OCI-M1 (cell line): ENCODE measurements around the gene AQP12A.

ENCODE experiments used
- DNase-seq: peaks from one replicate; lab custom pipeline; 2025; lab: John Stamatoyannopoulos, UW

Gene AQP12A

DNA sequence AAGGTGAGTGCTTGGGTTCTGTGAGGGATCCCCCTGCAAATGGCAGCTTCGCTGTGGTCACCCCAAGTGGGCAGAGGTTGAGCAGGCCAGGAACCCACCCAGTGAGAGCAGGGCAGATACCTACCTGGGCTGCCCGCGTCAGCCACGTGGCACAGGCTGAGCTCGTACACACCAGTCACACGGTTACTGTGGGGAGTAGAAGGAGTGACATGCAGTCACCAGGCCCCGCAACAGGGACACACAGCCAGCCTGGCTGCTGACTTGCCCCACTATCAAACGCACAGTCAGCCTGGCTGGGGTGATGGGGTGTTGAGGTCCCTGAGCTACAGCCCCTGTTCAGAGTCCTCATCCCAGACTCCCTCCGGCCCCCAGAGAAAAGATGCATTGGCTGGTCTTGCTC, 32.2 kb downstream of the AQP12A start:
- DNase-seq: no peak

DNA sequence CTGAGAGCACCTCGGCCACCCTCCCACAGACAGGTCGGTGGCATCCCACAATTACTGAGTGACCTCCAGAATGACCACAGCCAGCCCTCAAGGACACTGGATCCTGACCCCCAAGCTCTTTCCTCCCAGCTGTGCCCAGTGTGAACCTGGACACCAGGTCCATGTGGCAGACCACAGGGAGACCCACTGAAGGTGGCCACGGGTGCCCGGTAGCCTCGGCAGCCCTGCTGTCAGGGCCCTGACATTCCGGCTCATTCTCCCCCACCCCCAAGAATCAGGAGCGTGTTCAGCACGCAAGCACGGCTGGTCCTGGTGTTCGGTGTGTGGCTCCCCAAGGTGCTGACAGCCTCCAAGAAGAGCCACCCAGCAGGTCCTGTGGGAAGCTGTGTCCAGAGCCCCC, 32.8 kb downstream of the AQP12A start:
- DNase-seq: no peak

DNA sequence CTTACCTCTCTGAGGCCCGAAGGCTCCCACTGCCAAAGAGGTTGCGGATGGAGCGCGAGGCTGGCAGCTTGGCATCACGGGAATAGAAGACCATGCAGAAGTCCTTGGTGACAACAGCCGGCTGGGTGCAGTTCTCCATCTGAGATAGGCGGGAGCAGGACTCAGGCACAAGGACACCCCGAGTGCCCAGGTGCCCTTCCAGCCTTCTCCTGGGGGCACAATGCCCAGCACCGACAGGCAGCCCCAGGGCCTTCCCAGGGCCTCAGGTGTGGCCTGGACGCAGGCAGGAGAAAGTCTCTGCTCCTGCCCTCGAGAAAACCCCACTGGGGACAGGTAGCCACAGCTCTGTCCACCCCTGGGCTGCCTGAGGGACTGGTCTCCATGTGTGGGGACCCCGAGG, 33.6 kb downstream of the AQP12A start:
- DNase-seq: no peak

DNA sequence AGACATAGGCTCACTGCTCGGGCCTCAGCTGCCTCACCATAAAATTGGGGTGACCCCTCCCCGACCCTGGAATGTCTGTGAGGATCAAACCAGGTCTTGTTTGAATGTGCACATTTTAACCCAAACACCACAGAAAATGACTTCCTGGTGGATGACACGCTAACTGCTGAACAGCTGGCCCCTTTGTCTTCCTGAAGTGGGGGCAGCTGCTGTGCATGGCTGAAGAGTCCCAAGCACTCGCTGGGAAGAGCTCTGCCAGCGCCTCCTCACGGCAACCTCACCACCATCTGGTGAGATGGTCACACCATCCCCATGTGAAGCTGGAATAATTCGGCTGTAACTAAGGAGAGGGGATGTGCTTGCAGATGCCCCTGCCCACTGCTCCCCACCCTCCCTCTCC, 34.0 kb downstream of the AQP12A start:
- no peak for DNase-seq

DNA sequence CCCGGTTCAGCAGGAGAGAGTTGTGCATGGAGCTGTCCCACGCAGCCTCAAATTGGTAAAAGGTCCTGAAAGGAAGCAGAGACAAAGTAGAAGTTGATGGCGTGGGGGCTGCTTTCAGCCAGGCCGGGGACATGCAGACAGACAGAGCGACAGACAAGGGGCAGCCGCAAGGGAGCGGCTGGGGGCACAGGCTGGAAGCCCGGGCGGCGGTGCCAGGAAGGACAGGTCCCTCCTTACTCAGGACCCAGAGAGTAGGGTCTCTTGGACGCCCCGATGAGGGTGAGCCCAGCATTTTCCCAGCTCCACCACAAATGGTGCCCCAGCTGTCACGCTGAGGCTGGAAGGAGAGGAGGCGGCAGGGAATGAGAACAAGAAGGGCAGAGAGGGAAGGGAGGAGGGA, 35.2 kb downstream of the AQP12A start:
- no peak for DNase-seq

DNA sequence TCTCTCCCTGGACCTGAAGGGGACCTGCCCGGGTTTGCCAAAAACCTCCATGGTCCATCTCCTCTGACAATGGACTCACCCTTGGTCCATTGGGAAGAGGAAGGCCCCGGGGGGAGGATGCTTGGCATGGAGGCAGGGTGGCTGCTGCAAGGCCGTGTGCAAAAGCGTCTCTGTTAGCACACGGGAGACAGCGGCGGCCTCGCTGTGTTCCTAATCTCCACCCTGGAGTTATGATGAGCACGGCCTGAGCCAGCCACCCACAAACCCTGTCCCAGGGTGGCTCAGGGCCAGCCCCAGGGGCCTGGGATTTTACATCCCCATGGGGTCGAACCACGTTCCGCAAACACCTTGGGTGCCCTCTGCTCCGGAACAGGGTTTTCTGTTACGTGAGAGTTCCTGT, 35.8 kb downstream of the AQP12A start:
- no peak for DNase-seq

DNA sequence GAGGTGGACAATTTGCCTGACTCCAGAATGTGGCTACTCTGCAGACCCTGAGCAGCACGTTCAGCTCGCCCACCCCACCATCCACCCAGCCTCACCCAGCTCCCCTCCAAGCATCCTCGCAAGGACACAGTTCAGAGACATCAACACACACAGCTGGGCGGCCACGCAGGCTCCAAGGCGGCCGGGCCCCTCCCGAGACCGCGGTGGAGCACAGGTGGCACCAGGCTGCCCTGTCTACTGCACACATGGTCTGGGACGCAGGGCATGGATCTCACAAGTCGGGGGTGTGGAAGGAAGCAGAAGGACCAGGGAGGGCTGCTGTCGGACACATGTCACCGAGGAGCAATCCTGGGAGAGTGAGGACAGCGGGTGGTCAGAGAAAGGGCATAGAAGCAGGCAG, 36.2 kb downstream of the AQP12A start:
- no peak for DNase-seq

DNA sequence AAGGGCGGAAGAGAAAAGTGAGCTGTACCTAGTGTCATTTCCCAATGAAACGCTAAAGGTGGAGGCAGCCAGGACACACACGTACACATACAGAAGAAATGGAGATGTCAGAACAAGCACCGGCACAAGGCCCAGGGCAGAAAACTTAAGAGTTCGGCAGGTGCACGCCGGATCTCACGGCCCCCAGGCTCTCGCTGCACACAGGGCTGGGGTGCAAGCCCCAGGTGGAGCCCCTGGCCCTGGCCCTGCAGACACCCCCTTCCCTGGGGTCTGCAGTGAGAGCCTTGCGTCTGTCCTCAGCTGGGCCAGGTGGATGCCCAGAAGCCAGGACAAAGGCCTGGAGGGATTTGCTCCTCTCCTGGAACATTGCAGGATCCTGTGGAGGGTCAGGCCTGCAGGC, 36.7 kb downstream of the AQP12A start:
- DNase-seq: no peak

DNA sequence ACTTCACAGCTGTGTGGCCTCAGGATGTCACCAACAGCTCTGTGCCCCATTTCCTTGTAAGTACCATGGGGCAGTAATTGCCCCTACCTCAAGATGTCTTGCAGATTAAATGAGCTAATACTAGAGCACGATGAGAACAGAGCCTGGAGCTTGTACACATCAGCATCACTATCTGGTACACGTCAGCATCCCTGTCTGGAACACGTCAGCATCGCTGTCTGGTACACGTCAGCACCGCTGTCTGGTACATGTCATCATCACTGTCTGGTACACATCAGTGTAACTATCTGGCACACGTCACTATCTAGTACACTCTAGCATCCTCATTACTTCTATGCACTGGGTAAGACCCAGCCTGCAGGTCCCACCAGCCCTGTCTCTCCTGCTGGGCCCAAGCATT, 37.2 kb downstream of the AQP12A start:
- DNase-seq: no peak

DNA sequence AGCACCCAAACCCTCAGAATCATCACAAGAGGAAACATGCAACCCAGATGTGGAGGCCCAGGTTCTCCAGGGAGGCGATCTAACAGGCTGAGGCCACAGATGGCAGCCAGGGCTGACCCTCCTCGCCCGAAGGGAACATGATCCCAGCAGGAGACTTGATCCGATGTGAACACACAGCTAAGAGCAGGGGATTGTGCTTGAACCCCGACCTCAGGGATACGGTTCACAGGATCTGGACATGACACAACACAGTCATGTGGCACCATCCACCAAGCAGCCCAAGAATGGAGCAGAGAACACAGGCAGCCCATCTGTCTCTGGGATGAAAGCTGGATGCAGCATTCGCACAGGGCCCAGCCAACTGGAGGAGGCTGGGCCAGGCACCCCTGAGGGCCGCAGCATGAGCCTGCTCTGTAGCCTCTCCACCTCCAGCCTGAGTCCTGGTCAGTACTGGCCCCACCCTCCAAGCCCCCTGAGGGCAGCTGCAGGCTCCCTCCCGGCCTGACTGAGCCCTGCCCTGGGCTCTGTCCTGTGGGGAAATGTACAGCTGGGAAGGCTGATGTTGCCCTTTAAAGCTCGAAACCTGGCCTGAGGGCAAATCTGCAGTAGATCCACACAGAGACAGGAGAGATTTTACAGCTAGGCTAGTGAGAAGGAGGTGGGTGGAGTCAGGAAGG, 39.0 kb downstream of the AQP12A start:
- no peak for DNase-seq

DNA sequence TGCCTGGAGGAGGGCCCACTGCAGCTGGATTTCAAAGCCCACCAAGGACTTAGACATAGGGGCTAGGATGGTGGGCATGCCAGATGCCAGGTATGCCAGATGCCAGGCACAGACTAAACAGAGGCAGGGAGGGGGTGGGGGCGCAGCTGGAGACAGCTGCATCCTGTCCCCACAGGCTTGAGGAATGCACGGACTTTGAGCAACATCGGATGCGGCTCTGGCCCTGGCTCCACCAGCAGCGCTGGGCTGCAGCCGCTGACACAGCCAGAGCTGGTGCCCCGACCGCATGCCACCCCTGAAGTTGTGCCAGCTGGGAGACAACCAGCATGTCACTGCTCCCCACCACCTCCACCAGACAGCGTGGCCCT, 39.5 kb downstream of the AQP12A start:
- no peak for DNase-seq

DNA sequence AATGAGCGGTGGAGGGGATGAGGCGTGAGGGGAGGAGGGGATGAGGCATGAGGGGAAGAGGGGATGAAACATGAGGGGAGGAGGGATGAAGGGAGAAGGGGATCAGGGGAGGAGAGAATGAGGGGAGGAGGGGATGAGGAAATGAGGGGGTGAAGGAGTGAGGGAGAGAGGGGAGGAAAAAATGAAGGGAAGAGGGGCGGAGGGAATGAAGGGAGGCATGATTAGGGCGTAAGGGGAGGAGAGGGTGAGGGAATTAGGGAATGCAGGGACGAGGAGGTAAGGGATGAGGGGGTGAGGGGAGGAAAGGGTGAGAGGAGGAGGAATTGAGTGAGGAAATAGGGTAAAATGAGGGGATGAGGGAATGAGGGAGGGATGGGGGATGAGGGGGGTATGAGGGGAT, 40.5 kb downstream of the AQP12A start:
- DNase-seq: no peak

DNA sequence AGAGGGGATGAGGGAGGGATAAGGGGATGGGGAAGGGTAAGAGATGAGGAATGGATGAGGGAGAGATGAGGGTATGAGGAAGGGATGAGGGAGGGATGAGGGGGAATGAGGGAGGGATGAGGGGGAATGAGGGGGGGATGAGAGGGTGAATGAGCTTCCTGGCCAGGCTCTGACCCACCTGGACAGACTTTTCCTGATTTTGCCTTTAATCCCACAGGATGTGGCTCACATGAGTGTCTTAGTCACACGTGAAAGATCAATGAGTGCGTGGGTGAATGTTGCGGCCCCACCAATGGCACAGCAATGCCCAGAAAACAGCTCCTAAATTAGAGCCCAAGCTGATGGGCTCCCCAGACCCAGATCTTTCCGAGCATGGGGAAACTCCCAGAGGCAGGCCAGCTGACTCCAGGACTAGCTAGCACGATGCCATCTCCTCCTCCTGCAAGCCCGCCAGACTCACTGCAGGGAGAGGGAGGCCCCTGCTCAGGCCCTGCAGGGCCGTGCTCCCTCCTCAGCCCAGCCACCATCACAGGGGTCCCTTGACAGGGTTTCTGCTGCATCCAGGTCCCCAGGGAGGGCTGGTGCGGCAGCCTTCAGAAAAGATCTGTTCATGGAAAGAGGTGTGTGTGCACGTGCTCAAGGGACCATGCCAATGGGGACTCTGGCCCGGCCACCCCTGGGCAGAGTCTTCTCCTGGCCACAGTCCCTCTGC, 41.4 kb downstream of the AQP12A start:
- DNase-seq: no peak

DNA sequence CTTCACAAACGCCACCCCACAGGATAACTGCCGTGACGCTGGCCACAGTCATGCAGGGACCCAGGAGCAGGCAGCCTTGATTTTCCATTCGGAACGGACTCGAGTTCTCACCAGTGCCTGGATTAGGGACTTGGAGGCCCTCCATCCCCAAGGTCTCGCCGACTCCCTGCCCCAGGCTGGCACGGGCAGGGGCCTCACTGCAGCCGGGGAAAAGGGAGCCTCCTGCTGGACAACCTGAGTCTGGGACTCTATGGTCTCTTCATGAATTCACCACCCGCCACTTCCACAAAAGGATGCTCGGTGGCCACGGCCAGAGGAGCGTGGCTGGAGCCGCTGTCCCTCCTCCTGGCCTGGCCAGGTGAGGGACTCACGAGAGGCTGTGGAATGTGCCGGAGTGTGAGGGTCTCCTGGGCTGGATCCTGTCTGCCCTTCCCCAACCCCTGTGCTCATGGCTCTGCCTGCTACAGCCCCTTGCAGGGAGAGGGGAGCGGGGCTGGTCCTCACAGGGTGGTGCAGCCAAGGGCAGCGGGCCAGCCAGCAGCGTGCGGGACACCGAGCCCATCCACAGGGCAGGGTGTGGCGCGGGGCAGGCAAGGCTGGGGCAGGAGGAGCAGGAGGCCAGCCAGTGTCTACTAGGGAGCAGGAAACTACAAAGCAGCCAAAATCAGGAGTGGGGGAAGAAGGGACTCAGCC, 42.3 kb downstream of the AQP12A start:
- DNase-seq: peak; percentile 12

DNA sequence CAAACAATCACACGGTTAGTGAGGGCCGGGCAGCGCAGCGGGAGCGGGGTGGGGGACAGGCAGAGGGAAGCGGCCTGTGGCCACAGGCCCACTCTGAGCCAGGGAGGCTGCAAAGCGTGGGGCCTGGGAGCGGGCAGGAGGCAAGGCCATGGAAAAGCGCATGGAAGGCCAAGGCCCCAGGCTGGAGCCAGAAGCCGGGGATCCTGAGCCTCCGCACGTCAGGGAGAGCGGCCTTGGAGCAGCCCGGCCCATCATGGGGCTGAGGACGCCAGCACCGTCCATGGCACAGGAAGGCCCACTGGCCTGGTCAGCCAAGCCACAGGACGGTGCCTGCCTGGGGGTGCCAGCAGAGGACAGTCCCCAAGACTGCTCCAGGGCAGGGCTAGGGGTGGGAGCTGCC, 43.1 kb downstream of the AQP12A start:
- no peak for DNase-seq

DNA sequence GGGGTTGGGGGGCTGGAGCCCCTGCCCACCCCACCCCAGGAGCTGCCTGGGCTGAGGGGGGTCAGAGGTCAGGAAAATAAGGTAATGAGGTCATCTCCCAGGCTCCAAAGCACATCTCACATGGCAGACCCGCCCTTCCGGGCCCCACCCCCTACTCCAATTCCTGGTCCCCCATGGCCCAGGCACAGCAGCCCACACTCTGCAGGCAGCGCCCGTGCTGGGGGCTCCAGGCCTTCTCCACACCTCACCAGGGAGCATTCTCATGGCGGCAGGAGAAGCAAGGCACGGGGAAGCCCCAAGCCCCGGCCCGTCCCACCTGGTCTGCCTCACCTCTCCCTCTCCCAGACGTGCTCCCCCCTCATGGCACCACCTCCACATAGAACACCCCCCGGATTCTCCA, 43.8 kb downstream of the AQP12A start:
- DNase-seq: no peak

DNA sequence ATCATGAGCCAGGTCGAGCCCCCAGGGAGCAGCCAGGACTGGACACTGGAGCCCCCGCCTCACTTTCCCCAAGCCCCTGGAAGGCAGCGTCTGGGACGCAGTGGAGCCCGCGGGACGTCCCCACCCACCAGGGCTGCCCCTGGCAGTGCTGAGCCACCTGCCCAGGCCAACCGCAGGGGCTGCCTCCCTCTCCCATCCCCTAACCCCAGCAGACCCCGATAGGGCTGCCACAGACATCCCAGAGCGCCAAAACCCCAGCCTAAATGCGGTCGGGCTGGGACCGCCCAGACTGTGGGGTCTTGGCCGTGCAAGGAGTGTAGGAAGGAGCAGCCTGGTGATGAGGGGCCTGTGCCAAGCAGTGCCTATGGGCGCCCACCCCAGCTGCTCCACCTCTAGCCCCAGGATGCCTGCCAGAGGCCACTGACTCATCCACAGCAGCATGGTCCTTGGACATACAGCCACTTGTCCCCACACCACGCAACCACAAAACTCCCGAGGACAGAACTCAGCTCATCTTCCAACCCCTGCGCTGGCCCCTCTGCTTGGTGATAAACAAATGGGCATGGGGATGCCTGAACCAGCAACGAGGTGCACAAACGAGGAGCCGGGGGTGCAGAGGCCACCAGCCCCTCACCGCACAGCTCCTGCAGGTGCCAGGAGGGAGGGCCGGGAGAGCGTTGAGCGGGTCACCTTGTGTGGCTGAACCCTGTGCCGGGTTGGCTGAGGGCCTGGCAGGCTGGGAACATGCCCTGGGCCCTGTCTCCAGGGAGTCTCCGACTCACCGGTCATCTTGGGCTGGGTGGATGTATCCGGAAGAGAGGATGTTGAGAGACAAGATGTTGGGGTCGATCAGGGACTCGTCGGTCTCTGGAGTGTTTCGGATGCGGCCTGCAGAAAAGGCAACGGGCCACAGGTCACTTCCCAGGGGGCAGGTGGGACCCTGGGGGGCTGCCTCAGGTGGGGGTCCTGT, 44.9 kb downstream of the AQP12A start:
- no peak for DNase-seq

DNA sequence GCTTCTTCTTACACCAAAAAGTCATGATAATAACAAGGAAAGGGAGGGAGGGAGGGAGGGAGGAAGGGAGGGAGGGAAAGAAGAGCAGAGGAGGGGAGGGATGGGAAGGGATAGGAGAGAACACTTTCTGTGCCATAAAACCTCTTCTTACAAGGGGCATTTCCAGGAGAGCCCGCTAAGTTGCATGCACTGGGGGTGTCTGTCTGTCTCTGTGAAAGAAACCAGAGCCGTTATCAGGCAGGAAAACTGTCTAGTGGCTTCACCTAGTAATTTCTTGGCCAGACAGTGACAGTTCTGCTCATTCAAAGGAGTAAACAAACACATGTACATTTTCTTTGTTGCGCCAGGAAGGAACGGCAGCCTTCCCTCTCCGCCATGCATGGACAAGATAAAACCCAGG, 45.8 kb downstream of the AQP12A start:
- no peak for DNase-seq

DNA sequence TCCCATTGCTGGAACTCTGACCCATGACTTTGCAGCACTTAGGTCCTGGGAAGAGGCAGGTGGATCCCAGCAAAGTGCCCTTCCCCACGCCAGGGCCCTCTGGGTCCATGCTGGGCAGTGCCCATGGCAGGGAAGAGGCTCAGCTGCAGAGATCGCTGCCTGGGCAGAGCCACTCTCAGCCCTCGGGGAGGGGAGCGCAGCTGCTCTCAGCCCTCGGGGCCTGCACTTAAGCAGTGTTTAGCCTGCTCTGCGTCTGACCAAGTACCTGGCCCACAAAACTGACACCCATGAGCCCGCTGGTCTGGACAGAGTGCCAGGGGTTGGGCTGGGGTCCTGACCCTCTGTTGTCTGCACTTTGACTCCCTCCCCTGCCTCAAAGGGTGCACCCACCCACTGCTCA, 46.3 kb downstream of the AQP12A start:
- no peak for DNase-seq

DNA sequence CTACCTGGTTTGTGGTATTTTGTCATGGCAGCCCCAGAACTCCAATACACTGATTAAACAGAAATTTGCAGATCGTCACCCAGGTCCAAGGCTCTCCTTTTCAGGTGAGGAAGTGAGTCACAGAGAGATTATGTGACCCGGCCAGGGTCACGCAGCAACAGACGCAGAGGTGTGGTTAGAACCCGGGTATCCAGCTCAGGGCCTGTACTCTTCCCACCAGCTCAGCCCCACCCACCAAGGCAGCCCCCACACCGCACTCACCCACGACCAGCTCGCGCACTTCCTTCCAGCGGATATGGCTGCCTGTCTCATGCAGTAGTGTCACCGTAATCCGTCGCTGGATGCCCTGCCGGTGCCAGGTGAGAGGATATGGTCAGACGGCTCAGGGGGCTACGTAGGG, 48.1 kb downstream of the AQP12A start:
- DNase-seq: no peak

DNA sequence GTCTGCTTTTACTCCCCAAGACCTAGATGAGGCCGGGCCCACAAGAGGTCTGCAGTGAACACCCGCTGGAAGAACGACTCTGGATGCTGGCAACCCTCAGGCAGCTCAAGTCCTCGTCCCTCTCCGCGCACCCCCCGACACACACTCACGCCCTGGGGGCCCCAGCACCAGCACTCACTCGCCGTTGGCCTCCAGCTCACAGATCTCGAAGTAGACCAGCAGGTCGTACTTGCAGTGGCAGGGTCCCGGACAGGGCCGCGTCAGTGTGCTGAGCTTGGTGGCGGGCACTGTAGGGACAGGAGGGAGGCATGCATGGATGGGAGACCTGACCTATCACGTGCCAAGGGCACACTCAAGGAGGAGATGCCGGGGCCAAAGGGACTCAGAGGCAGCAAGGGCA, 49.4 kb downstream of the AQP12A start:
- DNase-seq: no peak

DNA sequence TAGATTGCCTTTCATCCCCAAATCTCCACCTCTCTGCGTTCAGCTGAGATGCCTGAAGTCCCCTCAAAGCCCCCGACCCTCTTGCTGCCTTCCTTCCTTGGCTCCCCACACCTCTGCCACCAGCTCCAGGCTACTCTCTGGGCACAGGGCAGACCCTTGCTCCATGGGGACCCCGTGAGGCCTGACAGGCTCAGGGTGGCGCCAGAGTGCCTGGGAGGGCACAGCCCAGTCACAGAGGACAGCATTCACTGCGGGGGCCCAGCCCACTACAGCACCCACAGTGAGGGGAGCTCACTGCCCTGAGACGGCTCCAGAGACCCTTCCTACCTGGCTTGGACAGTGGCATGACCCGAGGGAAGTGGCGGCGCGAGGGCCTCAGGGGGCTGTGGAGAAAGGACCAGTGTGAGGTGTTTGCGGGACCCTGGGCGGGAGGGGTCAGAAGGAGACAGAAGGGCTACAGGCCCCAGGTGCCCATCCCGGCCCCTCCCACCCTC, 51.0 kb downstream of the AQP12A start:
- DNase-seq: no peak
